ENCODE data around the gene TNFSF8. TPM values are rescaled to one million over a fixed set of nuclear protein-coding genes. Genes with fewer than 3 reads are reported as not detected.

Gene TNFSF8
- total RNA-seq, 6 donors from 2014 or later: 2.6 to 6.5 (median 4.8) TPM

DNA sequence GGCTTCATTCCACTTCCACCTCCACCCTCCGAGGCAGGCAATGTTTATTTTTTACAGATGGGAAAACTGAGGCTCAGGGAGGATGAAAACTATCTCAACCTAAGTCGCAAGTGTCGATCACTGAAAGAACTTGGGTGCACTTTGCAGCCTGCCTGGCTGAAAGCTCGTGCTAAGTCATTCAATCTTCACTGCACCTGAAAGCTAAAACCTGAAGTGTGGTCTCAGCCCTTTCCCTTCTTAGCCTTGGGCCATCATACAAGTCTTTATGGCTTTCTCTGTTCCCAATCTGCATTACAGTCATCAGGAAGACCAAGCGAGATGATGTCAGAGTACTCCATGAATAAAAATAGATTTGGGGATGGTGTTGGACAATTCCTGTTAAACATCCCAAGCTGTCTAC, 1.0 kb upstream of the TNFSF8 start:
- no peak overlapping the region for H3K27ac ChIP-seq
- no peak for DNase-seq
- H3K4me3 ChIP-seq: no peak overlapping the region
- H3K4me1 ChIP-seq: no peaks in the 10 kb centered on the region
- no peak for ATAC-seq (ENCODE audit: low FRiP score in 2 of 2)
- TF ChIP-seq POLR2AphosphoS5 (IDR thresholded peaks at IDR 0.05) (no peak), EP300 (IDR thresholded peaks at IDR 0.05) (no peak), POLR2A (IDR thresholded peaks at IDR 0.05) (no peak)
- TF ChIP-seq, protein P1, sequence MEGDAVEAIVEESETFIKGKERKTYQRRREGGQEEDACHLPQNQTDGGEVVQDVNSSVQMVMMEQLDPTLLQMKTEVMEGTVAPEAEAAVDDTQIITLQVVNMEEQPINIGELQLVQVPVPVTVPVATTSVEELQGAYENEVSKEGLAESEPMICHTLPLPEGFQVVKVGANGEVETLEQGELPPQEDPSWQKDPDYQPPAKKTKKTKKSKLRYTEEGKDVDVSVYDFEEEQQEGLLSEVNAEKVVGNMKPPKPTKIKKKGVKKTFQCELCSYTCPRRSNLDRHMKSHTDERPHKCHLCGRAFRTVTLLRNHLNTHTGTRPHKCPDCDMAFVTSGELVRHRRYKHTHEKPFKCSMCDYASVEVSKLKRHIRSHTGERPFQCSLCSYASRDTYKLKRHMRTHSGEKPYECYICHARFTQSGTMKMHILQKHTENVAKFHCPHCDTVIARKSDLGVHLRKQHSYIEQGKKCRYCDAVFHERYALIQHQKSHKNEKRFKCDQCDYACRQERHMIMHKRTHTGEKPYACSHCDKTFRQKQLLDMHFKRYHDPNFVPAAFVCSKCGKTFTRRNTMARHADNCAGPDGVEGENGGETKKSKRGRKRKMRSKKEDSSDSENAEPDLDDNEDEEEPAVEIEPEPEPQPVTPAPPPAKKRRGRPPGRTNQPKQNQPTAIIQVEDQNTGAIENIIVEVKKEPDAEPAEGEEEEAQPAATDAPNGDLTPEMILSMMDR (IDR thresholded peaks at IDR 0.05): no peak
- no peaks in the 10 kb centered on the region for H3K36me3 ChIP-seq
- WGBS, 2 donors: 83 to 91% methylated on average over 5 of the region's 5 CpGs
- H3K9me3 ChIP-seq: no peaks in the 10 kb centered on the region
- no peaks in the 10 kb centered on the region for H3K27me3 ChIP-seq

DNA sequence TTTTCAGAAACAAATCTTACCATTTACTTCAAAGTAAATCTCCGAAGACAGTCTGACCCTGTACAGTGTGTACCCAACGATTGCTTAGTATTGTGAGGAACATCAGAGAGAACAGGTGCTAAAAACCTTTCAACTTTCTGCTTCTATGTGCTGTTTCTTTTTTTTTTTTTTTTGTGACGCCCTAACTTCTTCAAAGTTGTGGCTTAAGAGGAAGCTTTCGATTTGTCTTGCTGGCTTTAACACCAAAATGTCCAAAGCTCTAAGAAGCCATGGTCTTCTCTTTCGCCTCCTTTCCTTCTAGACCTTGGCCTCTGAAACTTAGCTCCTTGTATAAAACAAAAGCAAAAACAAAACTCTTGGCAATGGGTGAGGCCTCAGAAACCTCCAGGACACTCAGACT, 1.2 kb downstream of the TNFSF8 start:
- DNase-seq (no peak), ATAC-seq (ENCODE audit: low FRiP score in 2 of 2) (peak in 1 of 2 donors; percentile 38)
- Histone ChIP-seq H3K4me3 (peak overlapping the region in 3 of 4 donors; percentile 11 to 41 (median 36)), H3K4me1 (no peaks in the 10 kb centered on the region), H3K36me3 (no peaks in the 10 kb centered on the region), H3K27ac (peak overlapping the region; percentile 74 to 86 (median 78)), H3K27me3 (no peaks in the 10 kb centered on the region), H3K9me3 (no peaks in the 10 kb centered on the region)
- TF ChIP-seq, protein P1 (IDR thresholded peaks at IDR 0.05): no peak
- TF ChIP-seq POLR2AphosphoS5 (IDR thresholded peaks at IDR 0.05) (no peak), POLR2A (IDR thresholded peaks at IDR 0.05) (peak in 1 of 4 donors; percentile 39), EP300 (IDR thresholded peaks at IDR 0.05) (peak in 1 of 4 donors; percentile 24)
- WGBS, 2 donors: 36 to 40% methylated on average over 5 of the region's 5 CpGs

GRCh38 chr9:114928671-114929070, 1.7 kb downstream of the TNFSF8 start:
- 33 to 38% methylated on average over 1 of the region's 1 CpG for WGBS, 2 donors
- no peak for ATAC-seq (ENCODE audit: low FRiP score in 2 of 2)

DNA sequence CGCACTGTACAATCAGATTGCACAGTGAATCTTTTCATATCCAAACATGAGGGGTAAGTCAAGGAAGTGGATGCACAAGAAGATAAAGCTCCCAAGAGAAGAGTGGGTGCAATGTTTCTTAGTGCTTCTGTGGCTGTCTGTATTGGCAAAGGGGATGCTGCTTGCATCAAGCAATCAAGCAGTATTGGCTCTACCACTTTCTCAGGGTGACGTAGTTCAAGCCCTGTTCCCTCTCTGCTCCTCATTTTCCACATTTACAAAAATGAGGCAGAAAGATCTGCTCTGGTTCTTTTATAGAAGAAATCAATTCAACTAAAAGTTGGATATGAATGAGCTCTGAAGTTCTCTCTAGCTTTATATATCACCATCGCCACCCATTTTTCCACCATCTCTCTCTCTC, 2.3 kb downstream of the TNFSF8 start:
- Histone ChIP-seq H3K9me3 (no peaks in the 10 kb centered on the region), H3K36me3 (no peaks in the 10 kb centered on the region), H3K27ac (peak overlapping the region; percentile 74 to 86 (median 78)), H3K4me3 (peak overlapping the region in 3 of 4 donors; percentile 11 to 41 (median 36)), H3K4me1 (no peaks in the 10 kb centered on the region), H3K27me3 (no peaks in the 10 kb centered on the region)
- no peak for TF ChIP-seq POLR2AphosphoS5 (IDR thresholded peaks at IDR 0.05)
- TF ChIP-seq POLR2A (IDR thresholded peaks at IDR 0.05): no peak
- TF ChIP-seq, protein P1 (IDR thresholded peaks at IDR 0.05): no peak
- no peak for TF ChIP-seq EP300 (IDR thresholded peaks at IDR 0.05)
- DNase-seq (no peak), ATAC-seq (ENCODE audit: low FRiP score in 2 of 2) (no peak)
- 68 to 85% methylated on average over 3 of the region's 3 CpGs for WGBS, 2 donors

More at GRCh38 chr9:114928671-114929070, 1.7 kb downstream of the TNFSF8 start:
- H3K9me3 ChIP-seq: no peaks in the 10 kb centered on the region
- H3K27ac ChIP-seq: peak overlapping the region; percentile 74 to 86 (median 78)
- no peak for DNase-seq
- TF ChIP-seq POLR2A (IDR thresholded peaks at IDR 0.05) (no peak), EP300 (IDR thresholded peaks at IDR 0.05) (no peak), POLR2AphosphoS5 (IDR thresholded peaks at IDR 0.05) (no peak)
- TF ChIP-seq, protein P1 (IDR thresholded peaks at IDR 0.05): no peak
- no peaks in the 10 kb centered on the region for H3K27me3 ChIP-seq
- no peaks in the 10 kb centered on the region for H3K36me3 ChIP-seq
- H3K4me3 ChIP-seq: peak overlapping the region in 3 of 4 donors; percentile 11 to 41 (median 36)
- no peaks in the 10 kb centered on the region for H3K4me1 ChIP-seq

DNA sequence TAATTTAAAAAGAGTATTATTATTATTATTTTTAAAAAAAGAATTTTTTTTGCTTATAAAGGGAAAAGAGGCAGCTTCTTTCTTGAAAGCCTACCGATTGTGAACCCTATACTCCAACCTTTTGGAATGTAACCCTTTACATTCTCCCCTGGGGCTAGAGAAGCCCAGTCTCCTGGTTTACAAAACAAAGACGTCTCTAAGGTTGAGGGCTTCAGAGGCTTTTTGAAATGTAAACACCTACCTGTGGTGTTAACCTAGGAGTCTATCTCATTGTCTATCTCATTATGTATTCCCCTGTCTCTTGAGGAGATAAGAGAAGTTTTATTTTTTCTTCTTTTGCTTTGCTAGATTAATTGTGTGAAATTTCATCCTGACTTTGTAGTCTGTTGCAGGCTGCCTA, 4.7 kb downstream of the TNFSF8 start:
- ATAC-seq (ENCODE audit: low FRiP score in 2 of 2) (no peak), DNase-seq (no peak)
- Histone ChIP-seq H3K27ac (no peak overlapping the region), H3K27me3 (no peaks in the 10 kb centered on the region), H3K4me1 (no peaks in the 10 kb centered on the region), H3K4me3 (no peak overlapping the region), H3K9me3 (no peaks in the 10 kb centered on the region), H3K36me3 (no peaks in the 10 kb centered on the region)
- 63 to 71% methylated on average over 2 of the region's 2 CpGs for WGBS, 2 donors
- TF ChIP-seq POLR2AphosphoS5 (IDR thresholded peaks at IDR 0.05): no peak
- no peak for TF ChIP-seq EP300 (IDR thresholded peaks at IDR 0.05)
- TF ChIP-seq POLR2A (IDR thresholded peaks at IDR 0.05): no peak
- TF ChIP-seq, protein P1 (IDR thresholded peaks at IDR 0.05): no peak

All from upper lobe of left lung (tissue), 6 donors.